Activated B cell treated with CpG ODN at 0.5 μM for 24 hours (primary cell): ENCODE results near the gene THRAP3. TPM values are rescaled to one million over a fixed set of nuclear protein-coding genes. Genes with fewer than 3 reads are reported as not detected.

Source experiments
- ATAC-seq: fragments of 200-7000 bp; cut with Tn5 transposase; one replicate; pipeline ENCODE4 v1.10.0; 2021; ENCODE audit warnings: low read depth, mild to moderate bottlenecking, moderate library complexity
- CTCF ChIA-PET: fragments of 350-600 bp; sonication (Branson Sonifier 250); formaldehyde crosslinking; loops from one replicate; lab custom pipeline; 2021; ENCODE audit warnings: antibody characterized with exemption; lab: Charles Lee
- POLR2A ChIA-PET: fragments of 350-600 bp; sonication (Branson Sonifier 250); formaldehyde crosslinking; loops from one replicate; lab custom pipeline; 2021; ENCODE audit warnings: antibody characterized with exemption; lab: Charles Lee
- DNase-seq: peaks from one replicate; pipeline ENCODE4 v3.0.0; 2022
- H3K27ac Mint-ChIP-seq: one replicate; pipeline ENCODE4 v1.8.0; 2020; ENCODE audit warnings: mixed read lengths
- H3K27me3 Mint-ChIP-seq: one replicate; pipeline ENCODE4 v1.8.0; 2021; ENCODE audit warnings: mixed read lengths
- H3K36me3 Mint-ChIP-seq: one replicate; pipeline ENCODE4 v1.8.0; 2021; ENCODE audit warnings: low read depth, mixed read lengths
- H3K4me1 Mint-ChIP-seq: one replicate; pipeline ENCODE4 v1.8.0; 2021; ENCODE audit warnings: mixed read lengths
- H3K4me3 Mint-ChIP-seq: one replicate; pipeline ENCODE4 v1.8.0; 2020; ENCODE audit warnings: mild to moderate bottlenecking, mixed read lengths
- H3K9me3 Mint-ChIP-seq: one replicate; pipeline ENCODE4 v1.8.0; 2020; ENCODE audit warnings: mixed read lengths
- intact Hi-C: fragments of 100-400 bp; cut with micrococcal nuclease; formaldehyde crosslinking; loops from one replicate; pipeline ENCODE4 v1.15.1; 2024
- total RNA-seq: library from RNA; stranded (reverse); gene quantifications from 2 replicates; pipeline ENCODE4 v1.2.3, GENCODE V29; 2022
- TF ChIP-seq, protein P1 (sequence below): fragments of 200-600 bp; IDR thresholded peaks from one replicate; pipeline ENCODE4 v1.8.0; 2022; ENCODE audit warnings: antibody characterized with exemption, mild to moderate bottlenecking

THRAP3 gene
- total RNA-seq, 1 donor from 2014 or later: 145 TPM

DNA sequence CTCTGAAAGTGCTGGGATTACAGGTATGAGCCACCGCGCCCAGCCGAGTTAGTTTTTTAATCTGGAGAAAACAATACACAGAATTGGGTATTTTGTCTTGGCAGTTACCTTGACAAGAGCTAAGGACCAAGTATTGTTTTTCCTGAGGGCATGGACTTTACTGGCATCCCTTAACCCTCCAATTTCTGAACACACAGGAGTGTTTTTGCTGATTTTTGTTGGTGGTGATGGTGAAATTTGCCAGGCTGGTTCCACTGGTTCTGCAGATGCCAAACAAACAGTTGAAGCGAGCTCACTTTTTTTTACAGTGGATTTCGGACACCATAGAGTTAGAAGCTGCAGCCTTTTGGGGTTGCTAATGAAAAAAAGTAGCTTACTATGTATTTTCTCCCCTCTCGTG is 44.7 kb downstream of the THRAP3 start:
- Mint-ChIP-seq H3K27ac (no peak overlapping the region), H3K9me3 (no peaks in the 10 kb centered on the region), H3K27me3 (no peaks in the 10 kb centered on the region), H3K4me1 (peaks cover 29% of the 10 kb centered on the region), H3K4me3 (no peak overlapping the region), H3K36me3 (peaks cover 63% of the 10 kb centered on the region)
- TF ChIP-seq, protein P1, sequence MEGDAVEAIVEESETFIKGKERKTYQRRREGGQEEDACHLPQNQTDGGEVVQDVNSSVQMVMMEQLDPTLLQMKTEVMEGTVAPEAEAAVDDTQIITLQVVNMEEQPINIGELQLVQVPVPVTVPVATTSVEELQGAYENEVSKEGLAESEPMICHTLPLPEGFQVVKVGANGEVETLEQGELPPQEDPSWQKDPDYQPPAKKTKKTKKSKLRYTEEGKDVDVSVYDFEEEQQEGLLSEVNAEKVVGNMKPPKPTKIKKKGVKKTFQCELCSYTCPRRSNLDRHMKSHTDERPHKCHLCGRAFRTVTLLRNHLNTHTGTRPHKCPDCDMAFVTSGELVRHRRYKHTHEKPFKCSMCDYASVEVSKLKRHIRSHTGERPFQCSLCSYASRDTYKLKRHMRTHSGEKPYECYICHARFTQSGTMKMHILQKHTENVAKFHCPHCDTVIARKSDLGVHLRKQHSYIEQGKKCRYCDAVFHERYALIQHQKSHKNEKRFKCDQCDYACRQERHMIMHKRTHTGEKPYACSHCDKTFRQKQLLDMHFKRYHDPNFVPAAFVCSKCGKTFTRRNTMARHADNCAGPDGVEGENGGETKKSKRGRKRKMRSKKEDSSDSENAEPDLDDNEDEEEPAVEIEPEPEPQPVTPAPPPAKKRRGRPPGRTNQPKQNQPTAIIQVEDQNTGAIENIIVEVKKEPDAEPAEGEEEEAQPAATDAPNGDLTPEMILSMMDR: no peak
- POLR2A ChIA-PET: no interaction called here
- no peak for ATAC-seq
- intact Hi-C loops: no loop called here
- CTCF ChIA-PET: no interaction called here
- no peak for DNase-seq

DNA sequence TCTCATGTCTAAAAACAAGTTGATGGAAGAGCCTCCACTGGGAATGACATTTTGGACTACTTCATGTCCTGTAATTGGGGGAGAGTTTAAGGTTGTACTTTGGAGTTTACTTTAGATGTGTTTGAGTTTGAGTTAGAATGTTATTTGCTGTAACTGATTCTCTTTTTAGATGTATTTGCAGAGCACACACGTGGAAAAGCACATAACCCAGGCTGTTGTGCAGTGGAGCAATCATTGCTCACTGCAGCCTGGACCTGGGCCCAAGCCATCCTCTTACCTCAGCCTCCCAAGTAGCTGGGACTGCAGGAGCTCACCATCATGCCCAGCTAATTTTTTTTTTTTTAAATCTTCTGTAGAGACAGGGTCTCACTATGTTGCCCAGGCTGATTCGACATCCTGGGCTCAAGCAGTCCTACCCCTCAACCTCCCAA is 45.2 kb downstream of the THRAP3 start:
- H3K4me1 Mint-ChIP-seq: peaks cover 25% of the 10 kb centered on the region
- ATAC-seq (no peak), DNase-seq (no peak)
- TF ChIP-seq, protein P1: no peak
- peaks cover 62% of the 10 kb centered on the region for H3K36me3 Mint-ChIP-seq
- H3K4me3 Mint-ChIP-seq: no peak overlapping the region
- H3K27ac Mint-ChIP-seq: no peak overlapping the region
- ChIA-PET CTCF (no interaction called here), POLR2A (no interaction called here)
- H3K9me3 Mint-ChIP-seq: no peaks in the 10 kb centered on the region
- H3K27me3 Mint-ChIP-seq: no peaks in the 10 kb centered on the region
- intact Hi-C loops: no loop called here

DNA sequence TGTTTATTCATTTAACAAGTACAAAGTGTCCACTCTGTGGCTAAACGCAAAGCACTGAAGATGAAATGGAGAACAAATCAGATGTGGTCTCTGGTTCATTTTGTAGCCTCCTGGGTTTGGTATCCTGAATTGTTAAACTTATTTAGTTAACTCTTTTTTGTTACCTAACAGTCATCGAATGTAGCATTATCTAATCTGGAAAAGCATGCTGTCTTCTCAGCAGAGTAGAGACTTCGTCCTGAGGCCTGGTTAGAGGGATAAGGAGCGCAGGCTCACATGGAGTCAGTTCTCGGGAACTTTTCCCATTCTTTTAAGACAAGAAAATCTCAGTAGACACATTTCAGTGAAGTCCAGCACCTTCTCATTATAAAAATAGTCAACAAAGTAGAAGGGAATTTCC is 48.8 kb downstream of the THRAP3 start:
- POLR2A ChIA-PET: interaction anchor here (1.2 kb wide), 1 partner anchor 14 kb away, joined by 3 read pairs; no protein-coding TSS in a partner anchor
- TF ChIP-seq, protein P1: no peak
- no peak overlapping the region for H3K4me3 Mint-ChIP-seq
- no peak overlapping the region for H3K27ac Mint-ChIP-seq
- H3K27me3 Mint-ChIP-seq: no peaks in the 10 kb centered on the region
- ATAC-seq (no peak), DNase-seq (no peak)
- H3K36me3 Mint-ChIP-seq: peaks cover 50% of the 10 kb centered on the region
- no peaks in the 10 kb centered on the region for H3K9me3 Mint-ChIP-seq
- H3K4me1 Mint-ChIP-seq: peaks cover 21% of the 10 kb centered on the region
- CTCF ChIA-PET: no interaction called here
- intact Hi-C loops: no loop called here

DNA sequence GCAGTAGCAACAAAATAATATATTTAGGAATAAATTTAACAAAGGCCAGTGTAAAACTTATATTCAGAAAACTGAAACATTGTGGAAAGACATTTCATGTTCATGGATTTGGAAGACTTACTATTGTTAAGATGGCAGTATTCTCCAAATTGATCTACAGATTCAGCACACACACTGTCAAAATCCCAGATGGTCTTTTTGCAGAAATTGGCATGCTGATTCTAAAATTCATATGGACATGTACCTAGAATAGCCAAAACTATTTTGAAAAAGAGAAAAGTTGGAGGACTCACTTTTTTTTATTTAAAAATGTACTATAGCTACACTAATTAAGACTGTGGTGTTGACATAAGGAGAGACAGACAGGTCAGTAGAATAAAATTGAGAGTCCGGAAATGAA is 50.0 kb downstream of the THRAP3 start:
- intact Hi-C loops: no loop called here
- peaks cover 40% of the 10 kb centered on the region for H3K36me3 Mint-ChIP-seq
- TF ChIP-seq, protein P1: no peak
- H3K4me1 Mint-ChIP-seq: peaks cover 15% of the 10 kb centered on the region
- no peak overlapping the region for H3K4me3 Mint-ChIP-seq
- ChIA-PET POLR2A (interaction anchor here (0.5 to 1.2 kb wide), 3 partner anchors 15 to 174 kb away, joined by 3 to 13 read pairs (median 3); no protein-coding TSS in a partner anchor), CTCF (no interaction called here)
- no peak overlapping the region for H3K27ac Mint-ChIP-seq
- no peaks in the 10 kb centered on the region for H3K9me3 Mint-ChIP-seq
- ATAC-seq (no peak), DNase-seq (no peak)
- H3K27me3 Mint-ChIP-seq: no peaks in the 10 kb centered on the region

DNA sequence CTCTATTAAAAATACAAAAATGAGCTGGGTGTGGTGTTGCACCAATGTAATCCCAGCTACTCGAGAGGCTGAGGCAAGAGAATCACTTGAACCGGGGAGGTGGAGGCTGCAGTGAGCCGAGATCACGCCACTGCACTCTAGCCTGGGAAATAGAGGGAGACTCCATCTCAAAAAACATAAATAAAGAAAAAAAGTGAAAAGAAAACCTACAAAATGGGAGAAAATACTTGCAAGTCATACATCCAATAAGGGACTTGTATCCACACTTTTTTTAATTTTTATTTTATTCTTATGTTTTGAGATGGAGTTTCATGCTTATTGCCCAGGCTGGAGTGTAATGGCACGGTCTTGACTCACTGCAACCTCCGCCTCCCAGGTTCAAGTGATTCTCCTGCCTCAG is 52.4 kb downstream of the THRAP3 start:
- CTCF ChIA-PET: no interaction called here

More for the DNA sequence above, 52.4 kb downstream of the THRAP3 start:
- Mint-ChIP-seq H3K4me3 (no peak overlapping the region), H3K4me1 (peaks cover 16% of the 10 kb centered on the region), H3K9me3 (no peaks in the 10 kb centered on the region), H3K36me3 (peaks cover 36% of the 10 kb centered on the region), H3K27me3 (no peaks in the 10 kb centered on the region), H3K27ac (no peak overlapping the region)
- no peak for ATAC-seq
- POLR2A ChIA-PET: no interaction called here
- DNase-seq: no peak
- intact Hi-C loops: no loop called here
- TF ChIP-seq, protein P1: no peak
